ENCODE results near the gene AHRR.
"Not testable (repeated sequence)": the region's sequence is repeated elsewhere in the genome, so short reads cannot be mapped to it uniquely, and the experiment has no call there.

The AHRR gene

DNA sequence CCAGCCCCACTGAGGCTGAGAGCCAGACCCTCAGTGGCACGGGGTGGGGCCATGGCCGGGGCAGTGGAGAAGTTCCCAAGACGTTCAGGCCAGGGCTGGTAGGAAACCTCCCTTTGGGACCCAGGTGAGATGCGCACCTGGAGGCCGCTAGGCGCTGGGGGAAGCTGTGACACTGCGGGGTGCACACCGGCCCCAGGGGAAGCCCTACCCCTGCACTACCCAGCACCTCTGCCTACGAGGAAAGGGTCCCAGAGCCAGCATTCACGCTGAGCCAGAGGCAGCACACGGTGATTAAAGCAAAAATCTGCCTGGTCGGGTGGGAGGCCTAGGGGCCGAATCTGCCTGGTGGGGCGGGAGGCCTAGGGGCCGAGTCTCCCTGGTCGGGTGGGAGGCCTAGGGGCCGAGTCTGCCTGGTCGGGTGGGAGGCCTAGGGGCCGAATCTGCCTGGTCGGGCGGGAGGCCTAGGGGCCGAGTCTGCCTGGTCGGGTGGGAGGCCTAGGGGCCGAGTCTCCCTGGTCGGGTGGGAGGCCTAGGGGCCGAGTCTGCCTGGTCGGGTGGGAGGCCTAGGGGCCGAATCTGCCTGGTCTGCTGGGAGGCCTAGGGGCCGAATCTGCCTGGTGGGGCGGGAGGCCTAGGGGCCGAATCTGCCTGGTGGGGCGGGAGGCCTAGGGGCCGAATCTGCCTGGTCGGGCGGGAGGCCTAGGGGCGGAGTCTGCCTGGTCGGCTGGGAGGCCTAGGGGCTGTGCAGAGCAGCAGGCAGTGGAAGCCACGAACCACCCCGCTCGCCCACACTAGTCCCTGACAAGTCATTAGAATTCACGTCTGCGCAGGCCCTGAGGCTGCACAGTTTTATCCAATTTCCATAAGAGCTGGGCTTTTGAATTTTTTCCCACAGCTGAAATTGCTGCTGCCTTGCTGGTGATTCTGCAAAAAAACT, 93.7 kb downstream of the AHRR start:
- not testable (repeated sequence) for DNase-seq (ENCODE audit: low read depth, low spot score)

DNA sequence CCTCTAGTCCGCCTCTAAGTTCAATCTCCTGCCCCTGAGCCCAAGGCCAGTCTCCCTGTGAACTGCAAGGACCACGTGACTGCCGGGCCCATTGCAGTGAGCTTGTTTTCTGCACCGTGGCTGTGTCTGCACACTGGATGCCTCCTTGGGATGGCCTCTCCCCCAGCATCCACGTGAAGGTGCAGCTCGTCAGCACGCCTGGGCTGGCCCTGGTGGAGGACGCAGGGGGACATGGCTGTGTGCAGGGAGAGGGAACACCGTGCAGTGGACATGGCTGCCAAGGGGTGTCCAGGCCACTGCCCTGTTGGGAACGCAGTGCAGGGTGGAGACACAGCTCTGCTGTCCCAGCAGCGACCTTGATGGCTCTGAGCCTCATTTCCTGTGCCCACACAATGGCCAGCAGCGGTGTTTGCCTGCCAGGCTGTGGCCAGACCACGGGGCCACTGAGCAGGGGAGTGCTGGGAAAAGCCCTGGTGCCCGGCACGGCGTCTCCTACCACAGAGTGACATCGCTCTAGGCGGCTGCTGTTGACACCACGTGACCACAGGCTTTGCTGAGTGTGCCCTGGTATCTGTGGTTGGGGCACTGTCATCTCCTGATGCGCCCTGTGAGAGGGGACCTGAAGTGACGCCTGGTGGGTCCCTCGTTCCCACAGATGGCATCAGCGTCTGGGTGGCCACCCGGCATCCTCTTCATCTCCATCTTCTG, 94.6 kb downstream of the AHRR start:
- DNase-seq (ENCODE audit: low read depth, low spot score): no peak

DNA sequence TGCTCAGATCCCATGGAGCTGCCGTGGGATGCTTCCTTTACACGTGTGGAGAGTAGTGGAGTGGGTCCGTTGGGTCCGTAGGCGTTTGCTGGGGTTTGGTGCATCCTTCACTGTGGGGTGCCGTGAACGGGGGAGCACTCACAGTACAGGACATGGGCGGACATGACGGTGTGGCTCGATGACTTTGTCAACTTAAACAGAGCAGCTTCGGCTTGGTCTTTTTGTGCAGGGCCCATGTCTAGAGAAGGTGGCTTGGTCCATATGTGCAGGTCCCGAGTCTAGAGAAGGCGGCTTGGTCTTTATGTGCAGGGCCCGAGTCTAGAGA, 95.1 kb downstream of the AHRR start:
- no peak for DNase-seq (ENCODE audit: low read depth, low spot score)

DNA sequence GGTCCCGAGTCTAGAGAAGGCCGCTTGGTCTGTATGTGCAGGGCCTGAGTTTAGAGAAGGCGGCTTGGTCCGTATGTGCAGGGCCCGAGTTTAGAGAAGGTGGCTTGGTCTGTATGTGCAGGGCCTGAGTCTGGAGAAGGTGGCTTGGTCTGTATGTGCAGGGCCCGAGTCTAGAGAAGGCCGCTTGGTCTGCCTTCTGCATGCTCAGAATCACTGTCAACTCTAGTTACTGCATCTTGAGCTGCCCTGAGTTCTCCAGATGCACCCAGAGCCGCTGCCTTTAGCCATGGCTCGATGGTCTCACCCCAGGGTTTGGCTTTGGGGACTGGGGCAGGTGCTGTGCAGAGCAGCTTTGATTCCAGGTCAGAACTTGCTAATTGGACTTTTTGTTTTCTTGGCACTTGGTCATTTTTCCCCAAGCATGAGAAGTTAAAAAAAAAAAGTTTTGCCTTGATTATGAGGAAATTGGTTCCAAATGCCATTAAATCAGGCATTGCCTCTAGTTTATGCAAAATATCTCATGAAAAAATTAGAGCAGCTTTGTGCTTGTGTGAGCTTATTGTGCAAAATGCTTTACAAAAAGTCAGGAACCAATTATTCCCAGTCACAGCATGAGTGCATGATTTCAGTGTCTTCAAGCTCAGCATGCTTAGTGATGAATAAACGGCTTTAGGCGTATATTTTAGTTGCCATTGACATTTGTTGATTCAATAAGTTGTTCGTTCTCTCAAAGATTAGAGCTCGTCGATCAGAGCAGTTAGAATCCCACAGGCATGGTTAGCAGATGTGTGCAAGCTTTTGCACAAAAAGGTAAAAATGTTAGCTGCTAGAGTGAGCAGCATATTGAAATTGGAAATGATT, 96.0 kb downstream of the AHRR start:
- no peak for DNase-seq (ENCODE audit: low read depth, low spot score)

DNA sequence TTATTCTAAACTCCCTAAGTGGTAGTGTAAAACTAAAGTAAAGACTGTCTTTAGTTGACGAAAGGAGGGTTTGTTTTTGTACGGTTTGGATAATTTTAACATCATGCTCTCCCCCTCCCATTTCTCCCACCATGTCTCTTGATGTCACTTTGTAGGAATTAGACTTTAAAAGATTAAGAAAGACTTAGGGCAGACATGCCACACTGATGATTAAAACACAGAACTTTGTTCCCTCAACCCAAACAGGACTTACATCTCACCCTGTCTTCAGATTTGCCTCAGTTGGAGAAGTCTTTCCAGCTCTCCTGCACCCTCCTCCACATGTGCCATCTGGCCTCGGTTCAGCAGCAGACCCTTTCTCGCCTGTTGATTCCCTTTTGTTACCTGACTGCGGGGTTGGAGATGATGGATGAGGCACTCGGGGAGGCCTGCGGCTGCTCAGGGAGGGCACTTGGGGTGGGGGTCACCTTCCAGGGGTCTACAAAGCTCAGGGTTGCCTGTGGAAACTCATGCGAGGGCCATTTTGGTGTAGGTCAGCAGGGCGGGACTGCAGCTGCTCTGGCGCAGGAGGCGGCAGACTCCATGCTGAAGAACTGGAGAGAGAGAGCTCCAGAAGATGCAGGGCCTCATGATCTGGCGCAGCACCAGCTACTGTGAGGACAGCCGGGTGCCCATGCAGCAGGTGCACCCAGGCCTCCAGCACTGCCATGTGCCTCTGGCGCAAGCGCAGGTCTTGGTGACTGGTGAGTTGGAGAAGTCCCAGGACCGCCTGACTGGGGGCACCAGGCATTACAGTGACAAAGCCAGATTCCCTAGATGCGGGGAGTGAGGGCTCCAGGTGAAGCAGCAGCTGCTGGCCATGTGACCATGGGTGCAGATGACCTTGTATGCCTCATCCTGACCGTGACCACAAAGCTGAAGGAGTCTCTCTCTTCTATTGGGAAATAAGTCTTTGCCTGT, 96.9 kb downstream of the AHRR start:
- DNase-seq (ENCODE audit: low read depth, low spot score): no peak

DNA sequence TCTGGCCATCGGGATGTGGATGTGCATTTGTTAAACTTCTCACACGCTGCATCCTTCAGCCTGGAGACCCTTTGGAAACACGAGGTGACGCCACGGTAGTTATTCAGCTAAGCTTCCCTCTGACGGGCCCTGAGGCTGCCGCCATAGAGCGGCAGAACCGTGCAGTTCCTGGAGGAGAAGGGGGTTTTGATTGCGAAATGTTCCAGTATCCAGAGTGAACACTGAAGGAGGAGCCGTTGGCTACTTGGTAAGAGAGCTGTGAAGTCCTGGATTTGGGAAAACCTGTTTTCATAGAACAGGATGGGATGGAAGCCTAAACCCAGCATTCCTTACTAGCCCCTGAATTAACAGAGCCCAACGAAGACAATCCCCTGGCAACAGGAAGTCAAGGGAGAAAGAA, 98.5 kb downstream of the AHRR start:
- no peak for DNase-seq (ENCODE audit: low read depth, low spot score)

DNA sequence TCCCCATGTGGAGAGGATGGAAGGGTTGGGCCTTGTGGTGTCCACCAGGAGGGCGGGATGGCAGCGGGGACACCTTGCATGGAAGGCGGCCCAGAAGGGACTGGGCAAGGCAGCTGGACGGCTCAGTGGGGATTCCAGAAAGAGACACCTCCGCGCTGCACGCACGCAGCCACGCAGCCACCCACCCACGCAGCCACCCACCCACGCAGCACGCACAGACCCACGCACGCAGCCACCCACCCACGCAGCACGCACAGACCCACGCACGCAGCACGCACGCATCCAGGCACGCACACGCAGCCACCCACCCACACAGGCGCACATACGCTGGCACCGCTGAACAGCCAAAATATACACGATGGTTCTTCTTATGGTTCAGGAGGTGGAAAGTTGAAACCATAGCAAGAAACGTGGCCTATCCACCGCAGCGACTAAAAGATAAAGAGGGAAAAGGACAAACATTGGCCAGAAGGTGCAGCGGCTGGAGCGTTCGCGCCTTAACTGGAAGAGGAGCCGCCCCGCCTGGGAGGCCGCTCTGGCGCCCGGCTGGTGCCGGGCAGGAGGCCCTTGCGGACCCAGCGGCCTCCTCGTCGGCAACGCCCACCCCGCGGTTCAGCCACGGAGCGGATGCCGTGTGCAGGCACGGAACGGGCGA, 99.2 kb downstream of the AHRR start:
- DNase-seq (ENCODE audit: low read depth, low spot score): no peak

DNA sequence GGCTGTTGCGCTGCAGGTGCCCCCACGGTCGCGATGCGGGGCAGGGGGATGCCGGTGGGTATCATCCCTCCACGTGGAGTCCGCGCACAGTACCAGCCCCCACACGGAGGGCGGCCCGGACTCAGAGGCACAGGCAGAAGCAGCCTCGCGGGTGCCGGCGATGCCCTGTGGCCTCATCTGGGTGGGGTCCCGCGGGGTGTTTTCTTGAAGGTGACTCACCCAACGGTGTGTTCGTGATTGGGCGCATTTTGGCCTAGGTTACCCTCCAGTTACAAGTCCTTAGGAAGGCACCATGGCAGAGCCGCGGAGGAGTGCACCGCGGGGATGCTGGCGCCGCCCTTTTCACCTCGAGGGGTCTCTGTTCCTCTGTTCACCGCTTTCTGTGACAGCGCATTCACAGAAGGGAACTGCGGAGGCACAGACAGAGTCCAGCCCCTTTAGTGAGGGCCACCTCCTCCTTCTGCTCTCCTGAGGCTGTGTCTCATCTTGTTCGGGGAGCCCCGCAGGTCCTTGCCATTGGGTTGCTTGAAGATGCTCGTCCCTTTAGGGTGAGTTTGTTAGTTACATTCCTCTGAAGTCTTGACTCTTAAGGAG, 99.9 kb downstream of the AHRR start:
- no peak for DNase-seq (ENCODE audit: low read depth, low spot score)

DNA sequence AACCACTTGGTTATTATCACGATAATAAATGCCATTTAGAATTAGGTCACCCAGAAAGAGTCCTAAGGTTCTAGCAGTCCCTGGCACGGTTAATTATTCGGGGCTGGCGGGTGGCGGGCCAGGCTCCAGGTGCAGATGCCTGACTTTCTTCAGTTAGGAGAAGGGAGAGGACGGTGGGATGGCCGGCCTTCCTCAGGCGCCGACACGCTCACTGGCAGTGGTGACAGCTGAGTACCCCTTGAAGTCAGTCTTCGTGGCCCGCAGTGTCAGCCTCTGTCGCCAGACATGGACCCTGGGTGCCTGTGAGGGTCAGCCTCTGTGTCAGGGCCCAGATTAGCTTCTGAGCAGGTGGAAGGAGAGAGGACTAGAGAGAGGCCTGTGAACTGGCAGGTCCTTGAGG, 100.4 kb downstream of the AHRR start:
- no peak for DNase-seq (ENCODE audit: low read depth, low spot score)

DNA sequence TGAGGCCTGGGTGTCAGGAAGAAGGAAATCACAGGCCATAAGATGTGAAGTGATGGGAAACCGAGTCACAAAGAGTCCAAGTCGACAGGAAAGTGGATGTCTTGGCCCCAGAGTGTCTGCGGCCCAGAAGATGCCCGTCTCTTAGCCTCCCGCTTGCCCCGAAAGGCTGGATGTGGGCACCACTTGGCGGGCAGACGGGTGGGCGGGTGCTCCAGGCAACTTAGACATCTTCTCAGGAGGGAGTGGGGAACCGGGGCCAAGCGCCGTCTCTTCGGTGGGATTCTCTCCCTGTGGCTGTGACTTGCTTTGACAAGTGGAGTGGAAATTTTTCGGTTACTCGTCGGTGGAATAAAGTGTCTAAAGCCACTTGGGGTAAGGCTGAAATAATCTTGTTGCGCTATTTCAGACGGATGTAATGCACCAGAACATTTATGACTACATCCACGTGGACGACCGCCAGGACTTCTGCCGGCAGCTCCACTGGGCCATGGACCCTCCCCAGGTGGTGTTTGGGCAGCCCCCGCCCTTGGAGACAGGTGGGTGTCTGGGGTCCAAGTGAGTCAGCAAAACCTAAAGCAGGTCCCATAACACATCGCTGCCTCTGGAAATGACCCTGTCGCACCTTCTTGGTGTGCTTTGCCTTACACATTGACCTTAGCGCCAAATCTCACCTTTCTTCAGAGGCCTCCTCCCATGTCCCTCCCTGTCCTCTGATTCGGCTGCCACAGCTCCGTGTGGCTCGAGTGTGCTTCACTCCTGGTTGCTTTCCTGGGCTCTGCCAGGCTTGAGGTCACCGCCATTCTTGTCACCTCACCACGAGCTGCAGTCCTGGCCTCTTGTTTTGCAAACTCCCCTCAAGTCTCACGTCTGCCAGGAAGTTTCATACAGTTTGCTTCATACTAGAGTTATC, 101.1 kb downstream of the AHRR start:
- no peak for DNase-seq (ENCODE audit: low read depth, low spot score)

DNA sequence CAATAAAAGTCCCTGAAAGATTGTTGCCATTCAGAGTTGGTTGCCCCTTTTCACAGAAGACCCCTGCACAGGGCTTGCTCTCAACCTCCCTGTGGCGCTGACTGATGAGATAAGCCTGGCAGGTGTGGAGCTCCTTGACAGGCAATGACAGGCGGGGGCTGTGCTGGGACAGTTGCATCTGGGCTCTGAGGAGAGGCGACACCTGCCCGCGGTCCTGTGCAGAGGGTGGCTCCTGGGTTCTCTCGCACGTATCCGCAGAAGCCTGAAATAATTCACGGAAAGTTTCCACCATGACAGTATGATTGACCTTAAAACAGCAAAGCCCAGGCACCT, 101.7 kb downstream of the AHRR start:
- no peak for DNase-seq (ENCODE audit: low read depth, low spot score)

DNA sequence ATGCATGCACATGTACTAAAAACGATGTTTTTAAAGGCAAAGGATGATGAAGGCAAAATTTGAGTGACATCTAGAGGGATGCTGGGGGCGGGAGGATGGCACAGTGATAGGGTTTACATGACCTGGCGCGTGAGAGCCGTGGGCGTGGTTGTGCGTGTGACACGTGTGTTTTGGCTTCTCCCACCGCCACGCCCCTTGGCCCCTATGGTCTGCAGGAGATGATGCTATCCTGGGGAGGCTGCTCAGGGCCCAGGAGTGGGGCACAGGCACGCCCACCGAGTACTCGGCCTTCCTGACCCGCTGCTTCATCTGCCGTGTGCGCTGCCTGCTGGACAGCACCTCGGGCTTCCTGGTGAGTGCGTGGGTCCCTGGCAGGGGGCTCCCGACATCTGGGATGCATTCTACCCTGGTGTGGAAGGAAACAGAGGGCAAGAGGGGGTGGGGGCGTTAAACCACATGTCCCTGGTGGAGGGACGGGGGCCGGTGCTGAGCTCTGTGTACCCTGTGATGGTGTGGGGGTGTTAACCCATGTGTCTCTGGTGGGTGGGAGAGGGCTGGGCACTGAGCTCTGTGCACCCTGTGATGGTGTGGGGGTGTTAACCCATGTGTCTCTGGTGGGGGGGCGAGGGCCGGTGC, 102.2 kb downstream of the AHRR start:
- no peak for DNase-seq (ENCODE audit: low read depth, low spot score)

DNA sequence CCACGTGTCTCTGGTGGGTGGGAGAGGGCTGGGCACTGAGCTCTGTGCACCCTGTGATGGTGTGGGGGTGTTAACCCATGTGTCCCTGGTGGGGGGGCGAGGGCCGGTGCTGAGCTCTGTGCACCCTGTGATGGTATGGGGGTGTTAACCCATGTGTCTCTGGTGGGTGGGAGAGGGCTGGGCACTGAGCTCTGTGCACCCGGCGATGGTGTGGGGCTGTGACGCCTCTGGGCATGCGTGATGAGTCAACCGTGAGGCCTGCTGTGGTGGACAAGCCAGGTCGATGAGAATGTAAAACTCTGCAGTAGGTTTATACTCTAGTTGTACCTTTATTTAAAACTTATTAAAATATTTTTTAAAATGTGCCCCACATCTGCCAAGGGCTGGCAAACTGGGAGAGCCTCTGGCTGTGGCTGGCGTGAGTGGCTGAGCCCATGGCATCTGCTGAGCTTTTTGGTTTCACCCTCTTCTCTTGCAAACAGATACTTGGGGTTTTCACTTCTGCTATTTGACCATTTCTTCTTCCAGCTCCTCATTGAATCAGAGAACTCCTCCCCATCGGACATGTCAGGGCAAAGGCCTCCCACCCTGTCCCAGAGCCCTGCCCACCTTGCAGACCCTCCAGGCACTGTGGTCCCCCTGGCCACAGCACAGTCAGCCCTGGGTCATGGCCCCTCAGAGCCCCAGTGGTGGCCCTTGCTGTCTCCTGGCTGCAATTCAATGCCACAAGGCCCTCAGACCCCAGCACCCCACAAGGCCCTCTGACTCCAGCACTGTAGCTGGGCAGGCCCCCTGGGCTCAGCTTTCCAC, 103.0 kb downstream of the AHRR start:
- DNase-seq (ENCODE audit: low read depth, low spot score): no peak

DNA sequence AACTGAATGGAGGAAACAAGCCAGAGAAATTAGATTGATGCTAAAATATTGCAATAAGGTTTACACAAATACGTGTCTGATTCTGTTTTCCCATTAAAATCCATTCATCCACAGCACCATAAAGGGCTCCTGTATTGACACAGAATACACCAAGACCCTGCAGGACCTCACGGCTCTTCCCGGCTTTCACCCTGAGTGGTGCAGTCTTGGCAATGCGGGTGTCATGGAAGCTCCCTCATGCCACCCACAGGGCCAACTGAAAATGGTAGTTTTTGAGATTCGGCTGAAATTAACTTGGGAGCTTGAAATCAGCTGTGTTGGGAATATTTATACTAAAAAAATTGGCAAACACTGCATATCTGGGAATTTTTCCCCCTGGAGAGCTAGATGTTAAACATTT, 104.2 kb downstream of the AHRR start:
- no peak for DNase-seq (ENCODE audit: low read depth, low spot score)

DNA sequence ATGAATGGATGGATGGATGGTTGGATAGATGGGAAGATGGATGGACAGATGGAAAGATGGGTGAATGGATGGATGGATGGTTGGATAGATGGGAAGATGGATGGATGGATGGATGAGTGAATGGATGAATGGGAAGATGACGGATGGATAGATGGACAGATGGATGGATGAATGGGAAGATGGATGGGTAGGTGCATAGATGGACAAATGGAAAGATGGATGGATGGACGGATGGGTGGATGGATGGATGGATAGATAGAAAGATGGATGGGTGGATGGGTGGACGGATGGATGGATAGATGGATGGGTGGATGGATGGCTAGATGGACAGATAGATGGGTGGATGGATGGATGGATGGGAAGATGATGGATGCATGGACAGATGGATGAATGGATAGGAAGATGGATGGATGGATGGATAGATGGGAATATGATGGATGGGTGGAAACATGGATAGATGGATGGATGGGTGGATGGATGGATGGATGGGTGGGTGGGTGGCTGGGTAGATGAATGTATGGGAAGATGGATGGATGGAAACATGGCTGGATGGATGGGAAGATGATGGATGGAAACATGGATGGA, 105.0 kb downstream of the AHRR start:
- DNase-seq (ENCODE audit: low read depth, low spot score): no peak

DNA sequence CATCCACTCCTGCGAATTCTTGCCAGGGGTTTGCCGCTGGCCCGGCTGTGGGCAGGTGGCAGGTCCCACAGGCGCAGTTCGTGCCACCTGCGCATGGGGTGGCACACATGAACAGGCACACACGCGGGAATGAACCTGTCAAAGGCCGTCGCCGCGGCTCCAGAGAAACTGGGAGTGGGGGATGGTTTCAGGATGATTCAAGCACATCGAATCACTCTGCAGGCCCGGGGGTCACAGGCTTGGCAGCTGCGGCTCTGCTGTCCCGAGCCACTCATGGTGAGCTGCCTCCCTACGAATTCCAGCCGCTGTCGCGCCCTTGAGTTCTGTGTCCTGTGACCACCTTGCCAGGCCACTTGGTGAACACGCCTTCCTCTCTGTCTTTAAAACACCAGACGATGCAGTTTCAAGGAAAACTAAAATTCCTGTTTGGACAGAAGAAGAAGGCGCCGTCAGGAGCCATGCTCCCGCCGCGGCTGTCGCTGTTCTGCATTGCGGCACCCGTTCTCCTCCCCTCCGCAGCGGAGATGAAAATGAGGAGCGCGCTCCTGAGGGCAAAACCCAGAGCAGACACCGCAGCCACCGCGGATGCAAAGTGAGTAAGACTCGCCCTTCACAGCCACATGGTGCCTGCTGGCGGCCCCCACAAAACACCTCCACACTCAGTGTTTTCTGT, 106.0 kb downstream of the AHRR start:
- DNase-seq (ENCODE audit: low read depth, low spot score): no peak

DNA sequence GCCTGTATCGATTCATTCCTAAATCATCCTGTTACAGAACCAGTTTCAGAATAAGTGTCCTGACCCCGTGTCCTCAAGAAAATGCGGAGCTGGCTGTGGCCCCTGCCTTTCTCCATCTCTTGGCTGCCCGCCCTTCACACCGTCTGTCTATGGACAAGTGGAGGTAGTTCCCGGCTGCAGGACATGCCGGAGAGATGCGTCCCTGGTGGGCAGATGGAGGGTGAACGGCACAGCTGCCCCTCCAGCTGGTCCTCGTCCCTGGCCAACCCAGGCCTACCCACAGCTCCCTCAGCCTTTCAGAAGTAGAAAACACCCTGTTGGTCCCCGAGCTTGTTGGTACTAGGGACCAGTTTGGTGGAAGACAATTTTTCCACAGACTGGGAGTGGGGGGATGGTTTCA, 106.7 kb downstream of the AHRR start:
- DNase-seq (ENCODE audit: low read depth, low spot score): no peak

All from brain pericyte (primary cell).